Activated CD4-positive, alpha-beta memory T cell treated with anti-CD3 and anti-CD28 coated beads for 36 hours (primary cell): ENCODE results near the gene SP3. TPM values are rescaled to one million over a fixed set of nuclear protein-coding genes. Genes with fewer than 3 reads are reported as not detected.

Experiments
- CTCF ChIA-PET: fragments of 350-600 bp; sonication (Branson Sonifier 250); formaldehyde crosslinking; loops from one replicate; lab custom pipeline; 2021; ENCODE audit warnings: antibody characterized with exemption, inconsistent platforms; lab: Charles Lee
- POLR2A ChIA-PET: fragments of 350-600 bp; sonication (Branson Sonifier 250); formaldehyde crosslinking; loops from one replicate; lab custom pipeline; 2021; ENCODE audit warnings: antibody characterized with exemption; lab: Charles Lee
- DNase-seq: peaks from one replicate; pipeline ENCODE4 v3.0.0-alpha.2; 2020
- H3K27ac Mint-ChIP-seq: one replicate; pipeline ENCODE4 v1.8.0; 2021; ENCODE audit warnings: mixed read lengths
- H3K27me3 Mint-ChIP-seq: one replicate; pipeline ENCODE4 v1.8.0; 2021; ENCODE audit warnings: mixed read lengths
- H3K36me3 Mint-ChIP-seq: one replicate; pipeline ENCODE4 v1.8.0; 2021; ENCODE audit warnings: mixed read lengths
- H3K4me1 Mint-ChIP-seq: one replicate; pipeline ENCODE4 v1.8.0; 2021; ENCODE audit warnings: low read depth, mixed read lengths
- H3K4me3 Mint-ChIP-seq: one replicate; pipeline ENCODE4 v1.8.0; 2021; ENCODE audit warnings: mild to moderate bottlenecking, mixed read lengths
- H3K9me3 Mint-ChIP-seq: one replicate; pipeline ENCODE4 v1.8.0; 2021; ENCODE audit warnings: mixed read lengths
- intact Hi-C: fragments of 100-400 bp; cut with micrococcal nuclease; formaldehyde crosslinking; loops from one replicate; pipeline ENCODE4 v1.15.1; 2023
- total RNA-seq, 2 experiments: library from RNA; stranded (reverse); gene quantifications; one replicate each; pipeline ENCODE4 v1.2.3, GENCODE V29; 2021

The SP3 gene
- total RNA-seq, 2 experiments from 2014 or later: 79.9 to 90.1 TPM

GRCh38 chr2:173952267-173953046, 12.7 kb downstream of the SP3 start:
- peaks cover 58% of the 10 kb centered on the region for H3K36me3 Mint-ChIP-seq
- ChIA-PET CTCF (no interaction called here), POLR2A (interaction anchor here (0.9 kb wide), 1 partner anchor 11 kb away, joined by 9 read pairs; no protein-coding TSS in a partner anchor)
- peaks cover 89% of the 10 kb centered on the region for H3K4me1 Mint-ChIP-seq
- H3K27me3 Mint-ChIP-seq: no peaks in the 10 kb centered on the region
- no peak overlapping the region for H3K27ac Mint-ChIP-seq
- intact Hi-C loops: no loop called here
- H3K9me3 Mint-ChIP-seq: no peaks in the 10 kb centered on the region
- no peak overlapping the region for H3K4me3 Mint-ChIP-seq
- no peak for DNase-seq

GRCh38 chr2:173948842-173949241, 16.3 kb downstream of the SP3 start:
- Mint-ChIP-seq H3K27ac (no peak overlapping the region), H3K27me3 (no peaks in the 10 kb centered on the region), H3K4me1 (peaks cover 82% of the 10 kb centered on the region), H3K36me3 (peaks cover 36% of the 10 kb centered on the region), H3K4me3 (no peak overlapping the region), H3K9me3 (no peaks in the 10 kb centered on the region)
- no peak for DNase-seq
- ChIA-PET CTCF (no interaction called here), POLR2A (interaction anchor here (0.9 kb wide), 1 partner anchor 80 kb away, joined by 7 read pairs; no protein-coding TSS in a partner anchor)
- intact Hi-C loops: no loop called here

- POLR2A ChIA-PET: no interaction called here
- DNase-seq: no peak
- H3K27ac Mint-ChIP-seq: no peak overlapping the region
- CTCF ChIA-PET: no interaction called here
- intact Hi-C loops: no loop called here
- H3K36me3 Mint-ChIP-seq: peaks cover 35% of the 10 kb centered on the region
- H3K27me3 Mint-ChIP-seq: no peaks in the 10 kb centered on the region
- H3K4me1 Mint-ChIP-seq: peaks cover 83% of the 10 kb centered on the region
- H3K9me3 Mint-ChIP-seq: no peaks in the 10 kb centered on the region
- H3K4me3 Mint-ChIP-seq: no peak overlapping the region
Measured at GRCh38 chr2:173948198-173948597, 17.0 kb downstream of the SP3 start.

- H3K36me3 Mint-ChIP-seq: peaks cover 27% of the 10 kb centered on the region
- intact Hi-C loops: no loop called here
- POLR2A ChIA-PET: no interaction called here
Measured at GRCh38 chr2:173947131-173947530, 18.0 kb downstream of the SP3 start.

GRCh38 chr2:173943738-173944137, 21.4 kb downstream of the SP3 start:
- intact Hi-C loops: loop anchor here (2.0 to 5.0 kb wide), 3 partner anchors 19 to 94 kb away; no protein-coding TSS in a partner anchor
- no peaks in the 10 kb centered on the region for H3K27me3 Mint-ChIP-seq
- ChIA-PET CTCF (interaction anchor here (1.2 kb wide), 1 partner anchor 81 kb away, joined by 3 read pairs; no protein-coding TSS in a partner anchor), POLR2A (no interaction called here)
- H3K4me3 Mint-ChIP-seq: no peak overlapping the region
- peaks cover 22% of the 10 kb centered on the region for H3K36me3 Mint-ChIP-seq
- H3K9me3 Mint-ChIP-seq: peaks cover 2% of the 10 kb centered on the region
- no peak for DNase-seq
- peaks cover 84% of the 10 kb centered on the region for H3K4me1 Mint-ChIP-seq
- H3K27ac Mint-ChIP-seq: no peak overlapping the region

More at GRCh38 chr2:173947131-173947530, 18.0 kb downstream of the SP3 start:
- H3K9me3 Mint-ChIP-seq: peaks cover 2% of the 10 kb centered on the region
- H3K27me3 Mint-ChIP-seq: no peaks in the 10 kb centered on the region
- CTCF ChIA-PET: no interaction called here
- H3K4me1 Mint-ChIP-seq: peaks cover 83% of the 10 kb centered on the region
- H3K4me3 Mint-ChIP-seq: no peak overlapping the region
- H3K27ac Mint-ChIP-seq: no peak overlapping the region
- no peak for DNase-seq

- no peaks in the 10 kb centered on the region for H3K27me3 Mint-ChIP-seq
- intact Hi-C loops: loop anchor here (2.0 to 5.0 kb wide), 3 partner anchors 20 to 94 kb away; no protein-coding TSS in a partner anchor
- ChIA-PET POLR2A (no interaction called here), CTCF (interaction anchor here (0.6 to 1.0 kb wide), 2 partner anchors 19 to 579 kb away, joined by 3 to 4 read pairs; no protein-coding TSS in a partner anchor)
- no peak overlapping the region for H3K4me3 Mint-ChIP-seq
- DNase-seq: no peak
- H3K4me1 Mint-ChIP-seq: peaks cover 87% of the 10 kb centered on the region
- peaks cover 22% of the 10 kb centered on the region for H3K36me3 Mint-ChIP-seq
- peaks cover 2% of the 10 kb centered on the region for H3K9me3 Mint-ChIP-seq
- H3K27ac Mint-ChIP-seq: no peak overlapping the region
Measured at GRCh38 chr2:173942861-173943523, 22.2 kb downstream of the SP3 start.

- no peak for DNase-seq
- peaks cover 2% of the 10 kb centered on the region for H3K9me3 Mint-ChIP-seq
- CTCF ChIA-PET: interaction anchor here (0.6 kb wide), 1 partner anchor 10 kb away, joined by 3 read pairs; no protein-coding TSS in a partner anchor
- H3K27ac Mint-ChIP-seq: peak overlapping the region; percentile 29
- no peak overlapping the region for H3K4me3 Mint-ChIP-seq
- peaks cover 78% of the 10 kb centered on the region for H3K4me1 Mint-ChIP-seq
- intact Hi-C loops: loop anchor here (1.0 to 5.0 kb wide), 4 partner anchors 44 to 179 kb away; no protein-coding TSS in a partner anchor
- no peaks in the 10 kb centered on the region for H3K27me3 Mint-ChIP-seq
- H3K36me3 Mint-ChIP-seq: peaks cover 15% of the 10 kb centered on the region
- POLR2A ChIA-PET: interaction anchor here (0.7 to 1.1 kb wide), 2 partner anchors 10 to 20 kb away, joined by 4 to 9 read pairs; no protein-coding TSS in a partner anchor
Measured at GRCh38 chr2:173941567-173941966, 23.6 kb downstream of the SP3 start.

GRCh38 chr2:173940208-173941020, 24.8 kb downstream of the SP3 start:
- Mint-ChIP-seq H3K36me3 (peaks cover 15% of the 10 kb centered on the region), H3K27me3 (no peaks in the 10 kb centered on the region), H3K9me3 (peaks cover 2% of the 10 kb centered on the region), H3K4me3 (no peak overlapping the region), H3K27ac (peak overlapping the region; percentile 24), H3K4me1 (peaks cover 70% of the 10 kb centered on the region)
- POLR2A ChIA-PET: interaction anchor here (0.7 to 1.3 kb wide), 3 partner anchors 11 to 84 kb away, joined by 3 to 9 read pairs (median 3); no protein-coding TSS in a partner anchor
- no peak for DNase-seq
- CTCF ChIA-PET: interaction anchor here (0.8 kb wide), 1 partner anchor 98 kb away, joined by 3 read pairs; no protein-coding TSS in a partner anchor
- intact Hi-C loops: loop anchor here (1.0 to 5.0 kb wide), 4 partner anchors 43 to 180 kb away; no protein-coding TSS in a partner anchor

- ChIA-PET CTCF (no interaction called here), POLR2A (no interaction called here)
- DNase-seq: no peak
- intact Hi-C loops: loop anchor here (2.0 kb wide), 1 partner anchor 14 kb away; no protein-coding TSS in a partner anchor
- Mint-ChIP-seq H3K4me3 (no peak overlapping the region), H3K27me3 (no peaks in the 10 kb centered on the region), H3K9me3 (peaks cover 2% of the 10 kb centered on the region), H3K36me3 (peaks cover 15% of the 10 kb centered on the region), H3K27ac (no peak overlapping the region), H3K4me1 (peaks cover 64% of the 10 kb centered on the region)
Measured at GRCh38 chr2:173938700-173939384, 26.3 kb downstream of the SP3 start.

GRCh38 chr2:173935305-173935704, 29.9 kb downstream of the SP3 start:
- DNase-seq: no peak
- POLR2A ChIA-PET: no interaction called here
- H3K27me3 Mint-ChIP-seq: no peaks in the 10 kb centered on the region
- peaks cover 45% of the 10 kb centered on the region for H3K4me1 Mint-ChIP-seq
- CTCF ChIA-PET: interaction anchor here (0.7 to 1.6 kb wide), 2 partner anchors 10 to 402 kb away, joined by 3 read pairs; no protein-coding TSS in a partner anchor
- H3K9me3 Mint-ChIP-seq: no peaks in the 10 kb centered on the region
- no peak overlapping the region for H3K4me3 Mint-ChIP-seq
- H3K27ac Mint-ChIP-seq: no peak overlapping the region
- peaks cover 15% of the 10 kb centered on the region for H3K36me3 Mint-ChIP-seq
- intact Hi-C loops: no loop called here

GRCh38 chr2:173934895-173935294, 30.3 kb downstream of the SP3 start:
- CTCF ChIA-PET: interaction anchor here (1.6 kb wide), 1 partner anchor 9 kb away, joined by 3 read pairs; no protein-coding TSS in a partner anchor
- intact Hi-C loops: no loop called here
- H3K36me3 Mint-ChIP-seq: peaks cover 15% of the 10 kb centered on the region
- H3K27ac Mint-ChIP-seq: no peak overlapping the region
- peaks cover 41% of the 10 kb centered on the region for H3K4me1 Mint-ChIP-seq
- H3K9me3 Mint-ChIP-seq: no peaks in the 10 kb centered on the region
- H3K27me3 Mint-ChIP-seq: no peaks in the 10 kb centered on the region
- no peak for DNase-seq
- POLR2A ChIA-PET: no interaction called here
- H3K4me3 Mint-ChIP-seq: no peak overlapping the region
